NCI-H2227 (cell line): ENCODE measurements around the gene PTPN3.

Experiments
- DNase-seq: peaks from one replicate; lab custom pipeline; 2025; ENCODE audit not compliant: unreplicated experiment; lab: John Stamatoyannopoulos, UW

PTPN3 gene

DNA sequence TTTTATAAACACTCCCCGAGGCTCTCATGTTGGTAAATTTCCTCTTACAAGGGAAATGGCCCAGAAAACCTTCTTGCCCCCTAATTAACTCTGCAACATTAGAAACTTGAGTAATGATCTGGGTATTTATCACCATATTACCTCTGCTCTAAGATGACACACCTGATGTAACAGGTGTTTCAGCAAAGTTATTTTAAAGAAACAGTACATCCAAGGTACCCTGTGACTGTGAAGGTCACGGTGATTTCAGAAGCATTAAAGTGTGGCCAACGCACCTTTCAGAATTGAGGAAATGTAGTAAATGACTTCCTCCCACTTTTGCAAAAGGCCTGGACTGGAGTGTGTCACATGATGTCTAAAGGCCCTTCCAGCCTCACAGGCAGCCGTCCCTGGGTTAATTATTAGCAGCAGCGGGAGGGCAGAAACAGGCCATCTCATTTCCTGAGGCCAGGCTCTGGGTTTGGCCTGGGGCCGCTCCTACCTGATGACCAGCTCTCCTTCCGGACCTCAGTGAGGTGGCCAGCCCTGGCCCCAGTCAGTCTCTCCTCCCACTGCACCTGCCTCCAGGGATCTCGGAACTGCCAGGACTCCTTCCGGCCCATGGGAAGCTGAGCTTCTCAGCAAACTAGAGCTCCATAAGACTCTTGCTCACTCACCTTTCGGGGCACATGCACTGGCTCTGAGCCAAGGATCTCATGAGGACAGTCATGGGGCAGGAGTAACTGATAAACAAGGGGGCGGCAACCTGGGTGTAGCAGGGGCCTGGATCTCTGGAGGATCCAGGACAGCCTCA lies 20.7 kb downstream of the PTPN3 start:
- DNase-seq: no peak

GRCh38 chr9:109476642-109477257 lies 21.4 kb downstream of the PTPN3 start:
- no peak for DNase-seq

- DNase-seq: no peak
Observed at GRCh38 chr9:109475526-109475925, 22.6 kb downstream of the PTPN3 start.

- no peak for DNase-seq
Observed at GRCh38 chr9:109474944-109475343, 23.2 kb downstream of the PTPN3 start.

- no peak for DNase-seq
Observed at GRCh38 chr9:109474170-109474569, 23.9 kb downstream of the PTPN3 start.

- DNase-seq: no peak
Observed at GRCh38 chr9:109473329-109473728, 24.8 kb downstream of the PTPN3 start.

- no peak for DNase-seq
Observed at GRCh38 chr9:109471475-109472393, 26.4 kb downstream of the PTPN3 start.

GRCh38 chr9:109469646-109470358 lies 28.3 kb downstream of the PTPN3 start:
- peak; percentile 72 for DNase-seq

- no peak for DNase-seq
Observed at GRCh38 chr9:109468927-109469326, 29.2 kb downstream of the PTPN3 start.

DNA sequence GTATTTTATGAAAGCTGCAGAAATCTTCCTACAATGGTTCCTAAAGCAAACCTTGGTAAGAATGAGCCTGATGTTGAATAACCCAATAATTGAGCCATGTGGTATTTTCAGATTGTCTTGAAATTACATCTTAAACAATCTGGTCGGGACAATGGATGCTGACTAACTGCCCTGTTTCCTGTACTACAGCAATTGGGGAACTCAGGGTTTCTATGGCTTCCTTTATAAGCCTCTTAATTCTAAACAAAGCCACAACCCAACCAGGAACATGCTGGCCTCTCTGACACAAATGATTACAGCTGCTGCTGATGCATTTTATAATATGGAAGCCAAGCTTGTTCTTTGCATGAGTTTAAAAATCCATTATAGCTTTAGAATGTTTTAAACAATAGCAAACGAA lies 30.2 kb downstream of the PTPN3 start:
- no peak for DNase-seq

GRCh38 chr9:109466623-109467590 lies 31.2 kb downstream of the PTPN3 start:
- no peak for DNase-seq

DNA sequence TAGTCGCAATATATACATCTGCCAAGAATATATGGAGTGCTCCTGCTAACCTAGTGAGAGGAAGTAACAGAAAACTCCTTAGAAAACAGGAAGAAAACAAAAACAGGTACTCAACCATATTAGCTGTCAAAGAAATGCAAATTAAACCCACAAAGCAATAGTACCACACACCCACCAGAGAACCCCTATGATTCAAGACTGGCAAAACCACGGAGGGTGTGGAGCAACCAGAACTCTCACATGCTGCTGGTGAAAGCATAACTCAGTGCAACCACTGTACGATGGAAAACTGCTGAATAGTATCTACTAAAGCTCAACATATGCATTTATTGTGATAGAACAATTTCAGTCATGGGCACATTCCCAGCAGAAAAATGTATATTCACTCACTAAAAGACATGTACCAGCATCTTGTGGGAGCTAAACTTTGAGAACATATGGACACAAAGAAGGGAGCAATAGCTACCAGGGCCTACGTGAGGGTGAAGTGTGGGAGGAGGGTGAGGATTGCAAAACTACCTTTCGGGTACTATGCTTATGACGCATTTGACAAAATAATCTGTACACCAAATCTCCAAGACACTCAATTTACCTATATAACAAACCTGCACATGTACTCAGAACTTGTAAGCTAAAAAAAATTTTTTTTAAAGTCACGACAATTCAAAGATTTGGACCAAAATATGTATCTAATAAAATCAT lies 34.0 kb downstream of the PTPN3 start:
- DNase-seq: no peak

- DNase-seq: no peak
Observed at GRCh38 chr9:109460576-109460975, 37.5 kb downstream of the PTPN3 start.

GRCh38 chr9:109459423-109459822 lies 38.7 kb downstream of the PTPN3 start:
- DNase-seq: no peak

DNA sequence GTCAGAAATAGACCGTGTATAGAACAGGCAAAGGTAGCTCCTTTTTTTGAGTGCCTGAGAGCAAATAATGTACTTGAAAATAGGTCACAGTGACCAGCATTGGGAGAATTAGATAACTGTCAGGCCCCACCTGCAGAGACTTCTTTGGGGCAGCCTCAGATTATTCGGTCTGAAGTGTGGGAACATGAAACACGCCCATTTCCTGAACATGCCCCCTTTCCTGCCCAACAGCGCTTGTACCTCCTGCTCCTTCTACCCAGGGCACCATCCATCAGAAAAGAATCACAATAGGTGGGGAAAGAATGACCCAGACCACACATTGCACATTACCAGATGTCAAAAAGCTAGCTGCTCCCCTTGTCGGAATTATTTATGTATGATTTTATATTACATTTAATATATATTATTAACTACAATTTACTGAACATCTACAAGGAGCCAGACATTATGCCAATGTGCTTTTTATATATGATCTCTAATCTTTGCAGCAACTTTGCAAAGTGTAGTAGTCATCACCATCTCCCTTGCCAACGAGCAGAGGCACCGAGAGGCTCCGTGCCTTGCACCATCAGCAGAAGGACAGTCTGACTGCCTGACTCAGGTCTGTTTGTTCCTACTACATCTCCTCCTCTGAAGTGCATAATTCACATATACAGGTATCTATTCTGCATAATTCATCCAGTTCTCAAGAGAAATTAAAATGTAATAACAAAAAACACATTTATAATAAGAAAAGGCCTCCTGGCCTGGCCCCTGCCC lies 39.5 kb downstream of the PTPN3 start:
- DNase-seq: no peak

DNA sequence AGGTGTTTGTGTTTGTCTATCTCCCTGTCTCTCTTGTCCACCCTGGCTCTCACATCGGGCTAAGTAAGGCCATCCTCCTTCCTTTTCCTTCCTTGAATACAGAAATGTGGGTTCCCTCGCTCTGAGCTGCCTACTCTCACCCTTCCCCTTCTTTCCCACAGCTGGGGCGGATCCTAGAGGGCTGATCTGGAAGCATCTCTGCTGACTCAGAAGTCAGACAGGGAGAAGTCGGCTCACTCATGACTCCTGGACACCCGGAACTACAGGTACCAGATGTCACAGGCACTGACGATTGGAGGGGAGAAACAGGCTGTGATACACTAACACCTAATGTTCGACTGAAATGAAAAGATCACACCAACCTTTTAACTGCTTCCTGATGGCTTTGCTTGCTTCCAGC lies 41.3 kb downstream of the PTPN3 start:
- no peak for DNase-seq

DNA sequence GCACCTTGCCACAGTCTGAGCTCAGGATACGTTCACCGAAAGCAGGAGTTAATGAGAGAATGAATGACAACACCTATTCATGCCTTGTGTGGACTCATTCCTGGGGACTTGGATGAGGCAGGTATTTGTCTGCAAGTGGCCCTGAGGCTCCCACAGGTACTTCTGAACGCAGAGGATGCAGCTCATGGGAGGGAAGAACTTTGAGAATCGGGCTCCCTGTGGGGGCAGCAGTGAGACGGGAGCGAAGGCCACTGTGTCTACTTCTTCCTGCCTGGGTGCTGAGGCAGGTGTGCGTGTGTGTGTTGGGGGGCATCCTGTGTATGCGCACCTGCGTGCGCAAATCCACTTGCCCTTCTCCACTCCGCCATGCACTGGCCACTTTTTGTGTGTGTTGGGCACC lies 42.2 kb downstream of the PTPN3 start:
- no peak for DNase-seq

- no peak for DNase-seq
Observed at GRCh38 chr9:109455391-109455790, 42.7 kb downstream of the PTPN3 start.
